IMR-90 (cell line): Measurements from ENCODE around the gene FBXO9. TPM values are rescaled to one million over a fixed set of nuclear protein-coding genes. Genes with fewer than 3 reads are reported as not detected.

ENCODE experiments used
- ATAC-seq: fragments of 200-7000 bp; cut with Tn5 transposase; 2 replicates; pipeline ENCODE4 v1.9.1; 2020; ENCODE audit warnings: low read depth, mild to moderate bottlenecking, moderate library complexity
- Bru-seq: library from RNA; stranded (reverse); fragments of 400-500 nt; gene quantifications from one replicate; lab custom pipeline; 2021; lab: Mats Ljungman, UMichigan
- BruChase-seq, 2 experiments: library from RNA; stranded (reverse); fragments of 400-500 nt; gene quantifications; one replicate each; lab custom pipeline; 2021; lab: Mats Ljungman, UMichigan
- BruUV-seq: library from RNA; stranded (reverse); fragments of 400-500 nt; replicated peaks from 2 replicates; lab custom pipeline; 2021; lab: Mats Ljungman, UMichigan
- CTCF ChIA-PET: fragments of 300-600 bp; formaldehyde crosslinking; extraction: SDS; loops from one replicate; lab custom pipeline; 2021; ENCODE audit warnings: antibody characterized with exemption; lab: Yijun Ruan, JAX
- POLR2A ChIA-PET: fragments of 300-600 bp; sonication (Branson Sonifier 250); formaldehyde crosslinking; loops from one replicate; lab custom pipeline; 2022; ENCODE audit warnings: antibody characterized with exemption; ENCODE audit not compliant: unreplicated experiment; lab: Charles Lee
- DNase-seq: peaks from one replicate; pipeline ENCODE4 v3.0.0; 2013
- H2AFZ ChIP-seq: replicated peaks from 2 replicates; pipeline ENCODE3; 2013; ENCODE audit warnings: low read length, mild to moderate bottlenecking; ENCODE audit not compliant: poor library complexity
- H2AK5ac ChIP-seq: 2 replicates; pipeline ENCODE4 v1.6.1; 2013; ENCODE audit warnings: low read depth, low read length, inconsistent platforms
- H2AK9ac ChIP-seq: replicated peaks from 2 replicates; pipeline ENCODE3; 2013; ENCODE audit warnings: mild to moderate bottlenecking, low read depth, low read length, moderate library complexity; ENCODE audit not compliant: poor library complexity
- H2BK120ac ChIP-seq: 2 replicates; pipeline ENCODE4 v1.6.1; 2013; ENCODE audit warnings: low read depth, low read length, inconsistent platforms
- H2BK15ac ChIP-seq: 3 replicates; pipeline ENCODE4 v1.6.1; 2013; ENCODE audit warnings: low read depth, low read length, inconsistent platforms
- H2BK20ac ChIP-seq: 2 replicates; pipeline ENCODE4 v1.6.1; 2013; ENCODE audit warnings: low read depth, mild to moderate bottlenecking, inconsistent platforms, low read length, moderate library complexity
- H2BK5ac ChIP-seq: 2 replicates; pipeline ENCODE4 v1.6.1; 2013; ENCODE audit warnings: mild to moderate bottlenecking, low read depth, low read length, inconsistent platforms; ENCODE audit not compliant: poor library complexity, severe bottlenecking
- H3K14ac ChIP-seq: replicated peaks from 2 replicates; pipeline ENCODE4 v1.6.1; 2013; ENCODE audit warnings: low read depth, low read length, inconsistent platforms
- H3K18ac ChIP-seq: 2 replicates; pipeline ENCODE4 v1.6.1; 2013; ENCODE audit warnings: low read depth, low read length, control low read depth
- H3K23ac ChIP-seq: 2 replicates; pipeline ENCODE4 v1.6.1; 2013; ENCODE audit warnings: low read depth, low read length, inconsistent platforms
- H3K27ac ChIP-seq: 2 replicates; pipeline ENCODE4 v1.5.1; 2013; ENCODE audit warnings: mild to moderate bottlenecking, control low read depth, low read length; ENCODE audit not compliant: insufficient read depth
- H3K27me3 ChIP-seq: 2 replicates; pipeline ENCODE4 v1.6.1; 2013; ENCODE audit warnings: low read length; ENCODE audit not compliant: control insufficient read depth, insufficient read depth
- H3K36me3 ChIP-seq: 2 replicates; pipeline ENCODE4 v1.6.1; 2013; ENCODE audit warnings: low read length, mixed read lengths; ENCODE audit not compliant: control insufficient read depth, insufficient read depth
- H3K4ac ChIP-seq: 2 replicates; pipeline ENCODE4 v1.6.1; 2013; ENCODE audit warnings: low read depth, low read length, inconsistent platforms
- H3K4me1 ChIP-seq: 2 replicates; pipeline ENCODE4 v1.6.1; 2013; ENCODE audit warnings: low read length, mixed read lengths; ENCODE audit not compliant: control insufficient read depth, insufficient read depth
- H3K4me2 ChIP-seq: 2 replicates; pipeline ENCODE4 v1.6.1; 2013; ENCODE audit warnings: low read depth, mild to moderate bottlenecking, control low read depth, low read length, moderate library complexity
- H3K4me3 ChIP-seq: 2 replicates; pipeline ENCODE4 v1.5.1; 2013; ENCODE audit warnings: low read depth, mild to moderate bottlenecking, control low read depth, low read length, moderate library complexity; ENCODE audit not compliant: insufficient read depth
- H3K56ac ChIP-seq: 2 replicates; pipeline ENCODE4 v1.6.1; 2013; ENCODE audit warnings: low read length, inconsistent platforms; ENCODE audit not compliant: insufficient read depth; ENCODE audit errors: extremely low read depth
- H3K79me1 ChIP-seq, 2 experiments: 2 replicates each; pipeline ENCODE4 v1.6.1; 2013; ENCODE audit warnings: low read length in 2 of 2, inconsistent platforms in 1 of 2, low read depth in 1 of 2
- H3K9ac ChIP-seq: 2 replicates; pipeline ENCODE4 v1.6.1; 2013; ENCODE audit warnings: low read depth, low read length, control low read depth
- H3K9me1 ChIP-seq: 2 replicates; pipeline ENCODE4 v1.6.1; 2013; ENCODE audit warnings: low read length, inconsistent platforms; ENCODE audit not compliant: insufficient read depth
- H3K9me3 ChIP-seq: 2 replicates; pipeline ENCODE4 v1.6.1; 2013; ENCODE audit warnings: low read length; ENCODE audit not compliant: control insufficient read depth, insufficient read depth
- H4K20me1 ChIP-seq: 2 replicates; pipeline ENCODE4 v1.6.1; 2013; ENCODE audit warnings: low read length, inconsistent platforms; ENCODE audit not compliant: insufficient read depth
- H4K5ac ChIP-seq: 2 replicates; pipeline ENCODE4 v1.6.1; 2013; ENCODE audit warnings: mild to moderate bottlenecking, low read depth, low read length, control low read depth
- H4K8ac ChIP-seq, 2 experiments: 2 replicates each; pipeline ENCODE4 v1.6.1; 2013; ENCODE audit warnings: low read depth in 2 of 2, low read length in 2 of 2, control low read depth in 1 of 2, inconsistent platforms in 1 of 2
- H4K91ac ChIP-seq: 2 replicates; pipeline ENCODE4 v1.6.1; 2013; ENCODE audit warnings: low read depth, low read length, inconsistent platforms; ENCODE audit not compliant: insufficient read depth
- CEBPB ChIP-seq: IDR thresholded peaks from 2 replicates; pipeline ENCODE4 v1.6.1; 2012; ENCODE audit warnings: low read depth, low read length, improper control_type of control experiment
- CTCF ChIP-seq: conservative IDR thresholded peaks from 2 replicates; pipeline ENCODE4 v1.5.1; 2012; ENCODE audit warnings: mild to moderate bottlenecking, low read depth, low read length, improper control_type of control experiment
- FOS ChIP-seq: fragments of 150-350 bp; IDR thresholded peaks from 2 replicates; pipeline ENCODE4 v1.6.1; 2016; ENCODE audit warnings: low read depth, low read length
- MAZ ChIP-seq: IDR thresholded peaks from 2 replicates; pipeline ENCODE4 v1.6.1; 2012; ENCODE audit warnings: low read depth, mild to moderate bottlenecking, low read length, improper control_type of control experiment, moderate library complexity, borderline replicate concordance
- POLR2A ChIP-seq: IDR thresholded peaks from 2 replicates; pipeline ENCODE4 v1.6.1; 2012; ENCODE audit warnings: mild to moderate bottlenecking, low read depth, low read length
- RFX5 ChIP-seq: IDR thresholded peaks from 2 replicates; pipeline ENCODE4 v1.8.0; 2012; ENCODE audit warnings: low read depth, mild to moderate bottlenecking, low read length, moderate library complexity
- WGBS, 2 experiments: methylation state at CpG; one replicate each; pipeline versions ENCODE4 v1.1.5 to v1.1.7; 2013; ENCODE audit warnings: missing lambda C conversion rate in 2 of 2; ENCODE audit not compliant: insufficient read length in 1 of 2; ENCODE audit errors: extremely low coverage in 2 of 2; 5-methylcytosine and 5-hydroxymethylcytosine counted together
- dilution Hi-C: fragments of 300-500 bp; cut with HindIII; formaldehyde crosslinking; loops from one replicate; pipeline ENCODE4 v1.14.3; 2018; ENCODE audit warnings: low sequenced_read_pairs; ENCODE audit not compliant: unreplicated experiment
- in situ Hi-C: fragments of 300-500 bp; cut with MboI; formaldehyde crosslinking; loops from 3 replicates; pipeline ENCODE4 v1.14.3; 2019; ENCODE audit warnings: low sequenced_read_pairs, inconsistent platforms, mixed read lengths
- intact Hi-C: fragments of 100-400 bp; cut with micrococcal nuclease; formaldehyde crosslinking; loops from 2 replicates; pipeline ENCODE4 v1.10.0; 2022
- long read RNA-seq: library from polyadenylated mRNA; unstranded; transcript quantifications from one replicate; pipeline ENCODE4 v2.0.0, GENCODE V29; 2021; ENCODE audit not compliant: unreplicated experiment
- polyA plus RNA-seq, 3 experiments: library from polyadenylated mRNA; depleted of rRNA; stranded (reverse); fragments of >200 nt; gene quantifications; 2 replicates each; pipeline ENCODE4 v1.2.3, GENCODE V29; 2012; ENCODE audit warnings: low replicate concordance in 1 of 3
- total RNA-seq: library from RNA; depleted of rRNA; stranded (reverse); fragments of >200 nt; gene quantifications from 2 replicates; pipeline ENCODE4 v1.2.3, GENCODE V29; 2012; rRNA removed

Gene FBXO9
- total RNA-seq = 36.1 and 49.6 TPM in 2 replicates
- 65.9 and 82.8 TPM in 2 replicates for polyA plus RNA-seq (2012; rRNA removed)
- polyA plus RNA-seq (2012; cell fraction: cytosol; rRNA removed) = 23.1 and 52.3 TPM in 2 replicates
- polyA plus RNA-seq (2012; cell fraction: nucleus; rRNA removed; ENCODE audit: low replicate concordance) = 85.3 and 198 TPM in 2 replicates
- percentile 73 among the genes with signal in this experiment for Bru-seq, nascent RNA
- BruChase-seq, experiment 1, labeled RNA remaining after a 6-hour chase = percentile 76 among the genes with signal in this experiment
- BruChase-seq, experiment 2, labeled RNA remaining after a 2-hour chase = percentile 75 among the genes with signal in this experiment
- long read RNA-seq, transcript FBXO9-202 (13 exons, 3,418 nt) = major isoform, 83 of 126 reads
- long read RNA-seq, partial matches to known transcripts = 17 of 126 reads
- long read RNA-seq, other reads (novel, unspliced or antisense) = 26 of 126 reads

GRCh38 chr6:53065266-53066076 lies at the start of gene FBXO9:
Gene FBXO9, plus strand, starts transcription at chr6:53065404. Its CDS starts 386 bp downstream, at chr6:53065790.
- intact Hi-C loops = no loop called here
- Histone ChIP-seq H3K56ac (peak within 1 kb of the TSS; percentile 52), H3K23ac (peak within 1 kb of the TSS; percentile 90; the same call in 1 of the 2 replicates), H2BK5ac (peak within 1 kb of the TSS; percentile 72), H2BK15ac (peak within 1 kb of the TSS; percentile 3; the same call in 1 of the 3 replicates), H3K14ac (peak within 1 kb of the TSS; percentile 79; the same call in 1 of the 2 replicates), H4K20me1 (peaks cover 13% of the 10 kb centered on the region; the same call in 1 of the 2 replicates), H3K36me3 (no peaks in the 10 kb centered on the region), H3K4me3 (peak within 1 kb of the TSS; percentile 64), H2AK5ac (0 out of 2 replicates have a peak within 1 kb of the TSS, but pooled peaks have one; percentile 5), H3K9me1 (peaks cover 4% of the 10 kb centered on the region; the same call in 1 of the 2 replicates), H3K4ac (peak within 1 kb of the TSS; percentile 73), H2AFZ (peak within 1 kb of the TSS; percentile 88), H3K18ac (peak within 1 kb of the TSS; percentile 31; the same call in 1 of the 2 replicates), H3K4me1 (0 out of 2 replicates have a peak, but pooled peaks cover 2% of the 10 kb centered on the region), H4K5ac (peak within 1 kb of the TSS; percentile 40), H3K27me3 (no peaks in the 10 kb centered on the region), H4K91ac (peak within 1 kb of the TSS; percentile 53; the same call in 1 of the 2 replicates), H4K8ac (peak within 1 kb of the TSS; percentile 59 to 85), H3K27ac (peak within 1 kb of the TSS; percentile 79), H3K9ac (peak within 1 kb of the TSS; percentile 80), H2BK20ac (no peak within 1 kb of the TSS), H3K79me1 (peaks cover 5 to 30% of the 10 kb centered on the region in 2 experiments; a peak in 2 of 4 replicates), H2AK9ac (peak within 1 kb of the TSS; percentile 7), H3K4me2 (peak within 1 kb of the TSS; percentile 99), H2BK120ac (peak within 1 kb of the TSS; percentile 50; the same call in 1 of the 2 replicates), H3K9me3 (no peaks in the 10 kb centered on the region)
- no TSS peak for BruUV-seq
- ChIA-PET CTCF (interaction anchor here (1.3 kb wide), 1 partner anchor 510 kb away, joined by 4 read pairs; no protein-coding TSS in a partner anchor), POLR2A (no interaction called here)
- no peak for DNase-seq
- WGBS, 2 experiments = 0% methylated on average over 50 of the region's 78 CpGs; no CpG with 5 or more reads in 1 of the 2 experiments
- ATAC-seq = peak; percentile 66
- no peak for TF ChIP-seq CEBPB
- TF ChIP-seq CTCF = no peak
- TF ChIP-seq MAZ = peak; percentile 15; the same call in 1 of the 2 replicates
- no peak for TF ChIP-seq POLR2A
- TF ChIP-seq RFX5 = no peak
- no peak for TF ChIP-seq FOS
- dilution Hi-C loops = no loop called here
- in situ Hi-C loops = no loop called here
